GM12878 (cell line): ENCODE results near the gene ZNF469. TPM values are rescaled to one million over a fixed set of nuclear protein-coding genes. Genes with fewer than 3 reads are reported as not detected.

Experiments
- ATAC-seq: fragments of 200-7000 bp; cut with Tn5 transposase; 3 replicates; pipeline ENCODE4 v1.9.1; 2020; ENCODE audit warnings: mild to moderate bottlenecking, moderate library complexity
- BruUV-seq: library from RNA; stranded (reverse); fragments of 400-500 nt; replicated peaks from 2 replicates; lab custom pipeline; 2021; lab: Mats Ljungman, UMichigan
- CTCF ChIA-PET: fragments of 300-600 bp; sonication (Branson Sonifier 250); formaldehyde crosslinking; extraction: SDS; loops from one replicate; lab custom pipeline; 2021; ENCODE audit warnings: inconsistent platforms; lab: Yijun Ruan, JAX
- POLR2A ChIA-PET: fragments of 350-600 bp; formaldehyde crosslinking; extraction: SDS; loops from one replicate; lab custom pipeline; 2021; ENCODE audit warnings: inconsistent platforms; lab: Charles Lee
- RAD21 ChIA-PET: fragments of 300-600 bp; sonication (Branson Sonifier 250); formaldehyde crosslinking; loops from one replicate; lab custom pipeline; 2023; ENCODE audit warnings: antibody characterized with exemption; ENCODE audit not compliant: unreplicated experiment; lab: Charles Lee
- SMC1A ChIA-PET: fragments of 300-600 bp; sonication (Branson Sonifier 250); formaldehyde crosslinking; loops from one replicate; lab custom pipeline; 2023; ENCODE audit not compliant: unreplicated experiment, uncharacterized antibody; lab: Charles Lee
- DNase-seq: peaks from one replicate; pipeline ENCODE4 v3.0.0-alpha.2; 2011; ENCODE audit warnings: low read depth, low spot score
- FAIRE-seq: peaks from 3 replicates; lab custom pipeline; 2011; peaks lifted over from hg19 to GRCh38; lab: Jason Lieb, UNC
- H2AFZ ChIP-seq: 2 replicates; pipeline ENCODE4 v1.6.0; 2011; ENCODE audit warnings: low read depth, low read length, control low read depth; ENCODE audit not compliant: control insufficient read depth
- H3K27ac ChIP-seq: 2 replicates; pipeline ENCODE4 v1.5.1; 2011; ENCODE audit warnings: control low read depth; ENCODE audit not compliant: control insufficient read depth, insufficient read depth
- H3K27me3 ChIP-seq, 2 experiments: replicated peaks in 1 of 2; 2 replicates each; pipeline versions ENCODE4 v1.6.0 to v1.6.1; 2011; ENCODE audit warnings: low read length in 1 of 2; ENCODE audit not compliant: control insufficient read depth in 2 of 2, insufficient read depth in 2 of 2
- H3K36me3 ChIP-seq, 2 experiments: 2 replicates each; pipeline ENCODE4 v1.5.1; 2011; ENCODE audit warnings: low read length in 1 of 2; ENCODE audit not compliant: control insufficient read depth in 2 of 2, insufficient read depth in 2 of 2
- H3K4me1 ChIP-seq: 2 replicates; pipeline ENCODE4 v1.6.1; 2011; ENCODE audit warnings: mild to moderate bottlenecking, low read length, moderate library complexity, mixed read lengths; ENCODE audit not compliant: control insufficient read depth, insufficient read depth
- H3K4me2 ChIP-seq: 2 replicates; pipeline ENCODE4 v1.6.0; 2011; ENCODE audit warnings: control low read depth; ENCODE audit not compliant: control insufficient read depth, insufficient read depth
- H3K4me3 ChIP-seq: fragments of 200-600 bp; sonication (generic); 2 replicates; pipeline ENCODE4 v1.5.1; 2016
- H3K79me2 ChIP-seq: 2 replicates; pipeline ENCODE4 v1.6.0; 2011; ENCODE audit warnings: low read length; ENCODE audit not compliant: control insufficient read depth, insufficient read depth
- H3K9ac ChIP-seq: 2 replicates; pipeline ENCODE4 v1.8.0; 2011; ENCODE audit warnings: low read length, control low read depth, mixed read lengths; ENCODE audit not compliant: control insufficient read depth, insufficient read depth
- H3K9me3 ChIP-seq: replicated peaks from 3 replicates; pipeline ENCODE4 v1.5.1; 2011; ENCODE audit warnings: mild to moderate bottlenecking, low read length; ENCODE audit not compliant: control insufficient read depth, insufficient read depth
- H4K20me1 ChIP-seq: 2 replicates; pipeline ENCODE4 v1.6.0; 2011; ENCODE audit not compliant: control insufficient read depth, insufficient read depth
- HCFC1 ChIP-seq: fragments of 150-350 bp; IDR thresholded peaks from 2 replicates; pipeline ENCODE4 v1.6.1; 2014; ENCODE audit warnings: low read length
- HDGF ChIP-seq: fragments of 450-650 bp; IDR thresholded peaks from 2 replicates; pipeline ENCODE4 v1.6.1; 2016; ENCODE audit warnings: antibody characterized with exemption
- IRF5 ChIP-seq: fragments of 450-650 bp; IDR thresholded peaks from 2 replicates; pipeline ENCODE4 v1.6.1; 2017; ENCODE audit warnings: borderline replicate concordance
- MTA2 ChIP-seq: fragments of 450-650 bp; IDR thresholded peaks from 2 replicates; pipeline ENCODE4 v1.6.1; 2016; ENCODE audit warnings: low read depth, mild to moderate bottlenecking, moderate library complexity
- NFYA ChIP-seq: IDR thresholded peaks from 2 replicates; pipeline ENCODE4 v1.6.1; 2011; ENCODE audit warnings: low read depth, mild to moderate bottlenecking, low read length, improper control_type of control experiment, borderline replicate concordance
- RBBP5 ChIP-seq: fragments of 200-600 bp; sonication (generic); conservative IDR thresholded peaks from 2 replicates; pipeline ENCODE4 v1.6.1; 2016
- SIN3A ChIP-seq: IDR thresholded peaks from 2 replicates; pipeline ENCODE4 v1.6.1; 2012; ENCODE audit warnings: low read depth, low read length, improper control_type of control experiment
- ZNF384 ChIP-seq: IDR thresholded peaks from 2 replicates; pipeline ENCODE4 v1.6.1; 2012; ENCODE audit warnings: low read depth, mild to moderate bottlenecking, low read length, improper control_type of control experiment, borderline replicate concordance
- WGBS: methylation state at CpG from one replicate; pipeline ENCODE4 v1.1.6; 2016; ENCODE audit warnings: low lambda C conversion rate; ENCODE audit not compliant: insufficient replicate concordance, insufficient coverage; ENCODE audit errors: missing lambda C conversion rate; 5-methylcytosine and 5-hydroxymethylcytosine counted together
- in situ Hi-C: fragments of 300-500 bp; cut with MboI; formaldehyde crosslinking; loops from 9 replicates; pipeline ENCODE4 v1.14.3; 2018; ENCODE audit warnings: mixed read lengths
- intact Hi-C: fragments of 100-400 bp; cut with micrococcal nuclease; formaldehyde crosslinking; loops from one replicate; pipeline ENCODE4 v1.14.2; 2022; ENCODE audit not compliant: unreplicated experiment
- polyA plus RNA-seq, 11 experiments: library from polyadenylated mRNA; depleted of rRNA in 4 of 11; unstranded in 6 of 11; stranded (reverse) in 5 of 11; fragments of >200 nt; fragmentation: Nextera tagmentation in 4 of 11; fragmentation: Illumina TruSeq in 1 of 11; extraction: Ambion mirVana in 4 of 11; extraction: Trizol in 1 of 11; gene quantifications; 1 replicate in 1 of 11; 2 replicates in 10 of 11; pipeline versions ENCODE4 v1.2.1 to v1.2.3, GENCODE V29; 2011 to 2016; ENCODE audit warnings: inconsistent platforms in 2 of 11, missing spikeins in 2 of 11, low read depth in 1 of 11
- total RNA-seq, 4 experiments: library from RNA; depleted of rRNA in 3 of 4; stranded (reverse); fragments of >200 nt in 3 of 4; fragmentation: Illumina TruSeq in 1 of 4; extraction: Trizol in 1 of 4; gene quantifications; 2 replicates each; pipeline versions ENCODE4 v1.2.1 to v1.2.3, GENCODE V29; 2013 to 2021

Gene ZNF469
- total and polyA plus RNA-seq, 10 of the 15 experiments (the other 5 are each of a cell fraction or from before 2014, with no cell fraction given), result 0.01 to 0.21 (median 0.04) TPM; not detected in 3

GRCh38 chr16:88405216-88406060, 22.7 kb downstream of the ZNF469 start:
- no peak for TF ChIP-seq NFYA
- no peak for TF ChIP-seq SIN3A
- no peak for TF ChIP-seq ZNF384
- TF ChIP-seq RBBP5, result no peak
- no peak for TF ChIP-seq HDGF
- TF ChIP-seq MTA2, result no peak
- TF ChIP-seq IRF5, result no peak
- TF ChIP-seq HCFC1, result no peak
- Histone ChIP-seq H4K20me1 (no peaks in the 10 kb centered on the region), H3K27ac (no peak overlapping the region), H3K4me3 (no peak overlapping the region), H2AFZ (no peak overlapping the region), H3K27me3 (no peaks in the 10 kb centered on the region), H3K4me1 (no peaks in the 10 kb centered on the region), H3K4me2 (no peak overlapping the region), H3K36me3 (no peaks in the 10 kb centered on the region), H3K79me2 (no peaks in the 10 kb centered on the region), H3K9me3 (no peaks in the 10 kb centered on the region), H3K9ac (no peak overlapping the region)
- RAD21 ChIA-PET, result no interaction called here
- CTCF ChIA-PET, result no interaction called here
- POLR2A ChIA-PET, result no interaction called here
- intact Hi-C loops (no loop called here), in situ Hi-C loops (no loop called here)
- SMC1A ChIA-PET, result no interaction called here
- WGBS, result 24% methylated on average over 29 of the region's 29 CpGs
- no peak for ATAC-seq
- no TSS peak for BruUV-seq
- FAIRE-seq, result no peak
- DNase-seq, result no peak
